Fibroblast of the aortic adventitia (primary cell): ENCODE measurements around the gene VCP. TPM values are rescaled to one million over a fixed set of nuclear protein-coding genes. Genes with fewer than 3 reads are reported as not detected.

Experiments
- DNase-seq: peaks from one replicate; pipeline ENCODE4 v3.0.0-alpha.2; 2010; ENCODE audit warnings: low read depth
- H3K4me3 ChIP-seq: 2 replicates; pipeline ENCODE4 v1.5.1; 2011; ENCODE audit warnings: low read depth, mild to moderate bottlenecking, control low read depth, low read length, moderate library complexity
- total RNA-seq: library from RNA; depleted of rRNA; stranded (reverse); fragments of >200 nt; gene quantifications from 2 replicates; pipeline ENCODE4 v1.2.3, GENCODE V29; 2012; ENCODE audit warnings: low replicate concordance
- TF ChIP-seq, protein P1 (sequence below): IDR thresholded peaks from 2 replicates; pipeline ENCODE4 v1.5.1; 2011; ENCODE audit warnings: mild to moderate bottlenecking, low read length, control low read depth, inconsistent platforms; ENCODE audit not compliant: insufficient read depth

Gene VCP
- total RNA-seq, 1 donor, result 203 TPM

DNA sequence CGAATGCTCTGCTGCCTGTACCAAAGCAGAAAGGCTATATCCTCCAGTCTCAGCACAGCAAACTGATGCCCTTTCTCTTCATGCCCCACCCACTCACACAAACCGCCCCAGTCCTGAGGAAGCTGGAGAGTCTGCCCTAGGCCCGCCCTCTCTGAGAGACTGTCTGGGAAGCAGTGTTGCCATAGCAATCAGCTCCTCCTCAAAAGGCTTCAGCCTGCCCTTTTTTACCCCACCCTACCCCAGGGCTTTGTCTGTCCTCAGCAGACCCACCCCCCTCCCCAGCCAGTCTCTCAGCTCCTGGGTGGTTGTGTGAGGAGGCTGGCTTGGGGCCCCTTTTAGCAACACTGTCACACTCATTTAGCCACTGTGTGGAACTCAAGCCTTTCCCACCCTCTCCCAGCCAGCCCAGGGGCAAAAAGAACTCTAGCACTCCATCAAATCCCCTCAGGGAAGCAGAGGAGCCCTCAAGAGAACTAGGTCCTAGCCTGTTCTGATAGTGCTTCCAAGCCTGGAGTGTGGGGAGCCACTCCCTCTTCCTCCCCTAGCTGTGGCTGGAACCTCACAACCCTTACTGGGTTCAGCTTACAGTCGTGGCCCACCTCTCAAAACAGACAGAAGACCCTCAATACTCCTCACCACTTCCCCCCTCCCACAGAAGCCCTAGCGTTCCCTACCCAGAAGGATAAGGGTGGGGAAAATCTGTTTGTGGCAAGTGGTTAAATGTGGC, 41.9 kb upstream of the VCP start:
- DNase-seq, result peak; percentile 96
- peak overlapping the region; percentile 99 for H3K4me3 ChIP-seq
- TF ChIP-seq, protein P1, sequence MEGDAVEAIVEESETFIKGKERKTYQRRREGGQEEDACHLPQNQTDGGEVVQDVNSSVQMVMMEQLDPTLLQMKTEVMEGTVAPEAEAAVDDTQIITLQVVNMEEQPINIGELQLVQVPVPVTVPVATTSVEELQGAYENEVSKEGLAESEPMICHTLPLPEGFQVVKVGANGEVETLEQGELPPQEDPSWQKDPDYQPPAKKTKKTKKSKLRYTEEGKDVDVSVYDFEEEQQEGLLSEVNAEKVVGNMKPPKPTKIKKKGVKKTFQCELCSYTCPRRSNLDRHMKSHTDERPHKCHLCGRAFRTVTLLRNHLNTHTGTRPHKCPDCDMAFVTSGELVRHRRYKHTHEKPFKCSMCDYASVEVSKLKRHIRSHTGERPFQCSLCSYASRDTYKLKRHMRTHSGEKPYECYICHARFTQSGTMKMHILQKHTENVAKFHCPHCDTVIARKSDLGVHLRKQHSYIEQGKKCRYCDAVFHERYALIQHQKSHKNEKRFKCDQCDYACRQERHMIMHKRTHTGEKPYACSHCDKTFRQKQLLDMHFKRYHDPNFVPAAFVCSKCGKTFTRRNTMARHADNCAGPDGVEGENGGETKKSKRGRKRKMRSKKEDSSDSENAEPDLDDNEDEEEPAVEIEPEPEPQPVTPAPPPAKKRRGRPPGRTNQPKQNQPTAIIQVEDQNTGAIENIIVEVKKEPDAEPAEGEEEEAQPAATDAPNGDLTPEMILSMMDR, result no peak

DNA sequence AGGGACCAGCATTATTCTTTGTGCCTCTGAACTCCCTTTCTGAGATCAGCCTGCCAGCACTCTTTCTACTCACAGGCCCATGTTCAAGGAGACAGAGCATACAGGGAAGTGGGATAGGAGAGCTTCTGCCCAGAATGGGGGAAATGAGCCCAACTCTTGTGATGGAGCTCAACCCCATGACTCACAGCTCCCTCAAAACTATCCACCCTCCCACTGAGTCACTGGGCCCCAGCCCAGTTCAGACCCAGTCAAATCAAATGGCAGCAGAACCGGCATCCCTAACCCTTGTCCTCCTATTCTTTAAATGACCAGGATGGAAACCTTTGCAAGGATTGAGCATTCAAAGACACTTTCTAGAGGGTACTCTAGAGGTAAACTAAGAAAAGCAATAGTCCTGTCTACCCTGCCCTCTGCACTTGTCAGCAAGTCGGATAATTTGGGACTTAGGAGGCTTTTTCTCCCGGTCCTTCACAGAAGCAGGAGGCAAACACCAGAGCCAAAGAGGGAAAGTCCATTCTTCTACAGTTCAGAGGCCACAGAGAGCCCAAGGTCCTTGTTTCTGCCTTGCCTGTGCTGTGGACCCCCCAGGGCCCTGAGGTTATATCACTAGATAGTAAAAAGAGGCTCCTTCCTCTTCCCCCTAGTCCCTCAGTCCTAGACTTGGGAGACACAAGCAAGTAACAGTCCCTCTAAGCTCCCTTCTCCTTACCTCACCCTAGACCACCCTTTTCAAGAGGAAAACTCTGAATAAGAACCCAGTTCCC, 40.0 kb upstream of the VCP start:
- TF ChIP-seq, protein P1, result no peak
- peak; percentile 88 for DNase-seq
- peak overlapping the region; percentile 66 for H3K4me3 ChIP-seq

DNA sequence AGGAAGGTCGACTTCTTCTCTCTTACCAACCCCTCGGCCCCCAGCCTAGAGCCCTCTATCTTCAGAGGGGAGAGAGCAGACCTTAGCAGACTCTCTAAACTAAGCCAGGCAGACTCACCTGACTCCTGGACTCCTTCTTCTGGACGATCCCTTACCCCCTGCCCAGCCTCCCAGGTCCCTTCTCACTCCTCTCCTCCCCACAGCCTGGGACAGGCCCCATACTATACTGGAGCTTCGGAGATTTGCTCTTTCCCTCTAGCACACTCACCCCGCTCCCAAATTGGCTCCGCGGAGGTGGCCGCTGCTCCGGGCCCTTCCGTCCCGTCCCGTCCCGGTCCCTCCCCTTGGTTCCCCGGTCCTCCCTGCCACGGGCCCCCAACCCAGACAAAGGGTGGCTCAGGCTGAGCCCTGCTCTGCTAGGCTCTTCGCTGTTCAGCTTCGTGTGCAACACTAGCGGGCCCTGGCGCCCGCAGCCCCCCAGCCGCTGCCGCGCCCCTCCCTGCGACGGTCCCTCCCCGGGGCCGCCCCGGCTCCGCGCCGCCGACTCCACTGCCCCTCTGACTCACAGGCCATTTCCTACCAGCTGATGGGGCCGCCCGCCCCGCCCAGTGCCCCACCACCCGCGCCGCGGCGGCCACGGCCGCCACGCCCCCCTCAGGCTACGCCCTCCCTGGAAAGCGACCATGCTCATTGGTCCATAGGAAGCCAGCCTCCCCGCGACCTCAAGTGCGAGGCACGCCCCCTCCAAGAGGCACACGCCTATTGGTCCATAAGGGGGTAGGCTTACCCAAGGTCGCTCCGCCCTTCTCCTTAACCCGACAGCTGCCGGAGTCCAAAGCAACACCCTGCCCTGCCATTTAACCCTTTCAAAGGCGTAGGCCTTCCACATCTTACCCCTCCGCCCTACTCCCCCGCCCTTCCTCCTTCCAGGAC, 38.8 kb upstream of the VCP start:
- TF ChIP-seq, protein P1, result no peak
- peak overlapping the region; percentile 87 for H3K4me3 ChIP-seq
- peak; percentile 99 for DNase-seq

DNA sequence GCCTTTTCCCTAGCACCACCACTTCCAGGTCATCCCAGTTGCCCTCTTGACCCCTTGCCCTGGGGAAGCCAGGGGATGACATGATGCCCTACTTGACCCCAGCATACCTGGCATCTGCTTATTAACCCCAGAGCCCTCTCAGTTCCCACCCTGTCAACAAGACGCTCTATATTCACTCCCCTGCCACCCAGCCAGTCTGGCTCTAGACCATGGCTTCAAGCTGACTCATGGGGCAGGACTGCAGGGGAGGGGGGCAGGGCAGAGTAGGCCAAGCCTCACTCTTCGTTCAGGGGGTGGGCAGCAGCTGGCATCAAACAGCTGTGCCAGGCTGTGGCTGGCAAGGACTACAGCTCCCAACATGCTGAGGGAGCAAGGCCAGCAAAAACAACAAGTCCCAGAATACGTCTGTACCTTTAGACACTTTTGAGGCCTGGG, 37.9 kb upstream of the VCP start:
- peak overlapping the region; percentile 87 for H3K4me3 ChIP-seq
- peak; percentile 37 for DNase-seq
- TF ChIP-seq, protein P1, result no peak

DNA sequence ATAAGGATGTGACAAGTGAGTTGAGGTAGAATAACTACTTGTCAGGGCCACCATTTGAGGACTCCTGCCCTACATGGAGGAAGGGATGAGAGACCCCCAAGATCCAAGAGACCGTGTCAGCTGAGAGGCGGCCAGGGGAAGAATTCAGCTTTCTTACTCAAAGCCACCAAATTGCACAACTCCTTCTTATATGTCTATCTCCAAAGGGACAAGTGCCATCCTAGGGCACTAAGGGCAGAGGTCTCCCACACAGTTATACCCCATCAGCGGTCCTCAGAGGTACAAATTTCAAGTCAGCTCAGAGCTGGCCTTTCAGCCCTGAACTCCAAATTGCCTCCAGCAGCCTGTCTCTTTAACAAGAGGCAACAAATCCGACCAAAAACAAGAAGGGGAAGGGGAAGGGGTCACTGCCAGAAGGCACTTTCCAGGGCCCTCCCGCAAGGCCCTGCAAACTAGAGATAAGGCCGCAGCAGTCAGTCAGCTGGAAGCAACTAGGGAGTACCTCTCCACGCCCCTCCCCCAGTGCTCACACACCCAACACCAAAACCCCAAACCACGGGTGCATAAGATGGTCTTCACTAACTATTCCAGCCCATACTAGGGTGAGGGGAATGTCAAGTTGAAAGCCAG, 36.6 kb upstream of the VCP start:
- no peak for DNase-seq
- TF ChIP-seq, protein P1, result no peak
- peak overlapping the region; percentile 6 for H3K4me3 ChIP-seq

DNA sequence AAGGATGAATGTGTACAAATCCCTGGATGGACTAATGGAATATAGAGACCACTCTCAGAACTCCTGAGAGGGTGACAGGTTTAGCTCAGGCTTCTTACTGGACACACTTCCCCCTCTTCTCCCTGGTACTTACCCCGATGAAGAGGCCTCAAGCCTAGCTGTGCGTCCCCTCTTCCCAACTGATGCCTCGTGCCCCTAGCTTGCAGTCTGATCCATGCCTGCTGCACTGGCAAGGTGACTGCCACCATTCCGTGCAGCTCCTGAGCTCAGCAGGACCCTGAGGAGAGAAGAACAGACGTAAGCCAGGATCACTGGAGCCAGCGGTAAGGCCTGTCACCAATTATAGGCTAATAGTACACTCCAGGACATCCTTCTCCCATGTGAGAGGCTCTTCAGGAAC, 36.0 kb upstream of the VCP start:
- DNase-seq, result no peak
- no peak overlapping the region for H3K4me3 ChIP-seq
- TF ChIP-seq, protein P1, result no peak
